H9 (cell line): ENCODE data around the gene LRRK1. TPM values are rescaled to one million over a fixed set of nuclear protein-coding genes. Genes with fewer than 3 reads are reported as not detected.
"Not testable (repeated sequence)": the region's sequence is repeated elsewhere in the genome, so short reads cannot be mapped to it uniquely, and the experiment has no call there.

ENCODE experiments used
- DNase-seq: peaks from one replicate; pipeline ENCODE4 v3.0.0-alpha.2; 2017
- H2AFZ ChIP-seq: one replicate; pipeline ENCODE4 v1.6.1; 2013; ENCODE audit warnings: mild to moderate bottlenecking, low read length, control low read depth, moderate library complexity
- H2AK5ac ChIP-seq: 2 replicates; pipeline ENCODE4 v1.6.1; 2013; ENCODE audit warnings: low read length, control low read depth, mixed read lengths; ENCODE audit not compliant: insufficient read length
- H2BK120ac ChIP-seq: one replicate; pipeline ENCODE4 v1.6.1; 2013; ENCODE audit warnings: low read depth, mild to moderate bottlenecking, low read length, control low read depth, inconsistent platforms; ENCODE audit not compliant: poor library complexity, severe bottlenecking
- H2BK12ac ChIP-seq: 2 replicates; pipeline ENCODE4 v1.6.1; 2013; ENCODE audit warnings: low read length, control low read depth, mixed read lengths, low read depth; ENCODE audit not compliant: insufficient read length
- H2BK15ac ChIP-seq: 2 replicates; pipeline ENCODE4 v1.6.1; 2013; ENCODE audit warnings: low read depth, low read length, control low read depth
- H2BK20ac ChIP-seq: one replicate; pipeline ENCODE4 v1.6.1; 2013; ENCODE audit warnings: low read depth, mild to moderate bottlenecking, low read length, control low read depth, inconsistent platforms; ENCODE audit not compliant: poor library complexity, severe bottlenecking
- H2BK5ac ChIP-seq: 2 replicates; pipeline ENCODE4 v1.6.1; 2013; ENCODE audit warnings: low read length, control low read depth, mixed read lengths; ENCODE audit not compliant: insufficient read length
- H3K14ac ChIP-seq: 2 replicates; pipeline ENCODE4 v1.6.1; 2013; ENCODE audit warnings: low read length, control low read depth; ENCODE audit not compliant: insufficient read depth
- H3K18ac ChIP-seq: 2 replicates; pipeline ENCODE4 v1.6.1; 2013; ENCODE audit warnings: low read depth, mild to moderate bottlenecking, mixed read lengths, low read length, control low read depth; ENCODE audit not compliant: insufficient read length
- H3K23ac ChIP-seq: 2 replicates; pipeline ENCODE4 v1.6.1; 2013; ENCODE audit warnings: low read length, control low read depth, mixed read lengths, low read depth; ENCODE audit not compliant: insufficient read length
- H3K23me2 ChIP-seq: 2 replicates; pipeline ENCODE4 v1.6.1; 2013; ENCODE audit warnings: low read depth, mild to moderate bottlenecking, mixed read lengths, low read length, control low read depth; ENCODE audit not compliant: insufficient read length, poor library complexity, severe bottlenecking
- H3K27ac ChIP-seq: 2 replicates; pipeline ENCODE4 v1.5.1; 2013; ENCODE audit warnings: low read length, control low read depth, mixed read lengths, low read depth; ENCODE audit not compliant: insufficient read length
- H3K27me3 ChIP-seq: 2 replicates; pipeline ENCODE4 v1.6.1; 2013; ENCODE audit warnings: low read length, control low read depth, inconsistent platforms; ENCODE audit not compliant: insufficient read depth
- H3K4ac ChIP-seq: 2 replicates; pipeline ENCODE4 v1.6.1; 2013; ENCODE audit warnings: low read depth, mild to moderate bottlenecking, control low read depth, inconsistent platforms, low read length, moderate library complexity
- H3K4me1 ChIP-seq: 2 replicates; pipeline ENCODE4 v1.6.1; 2013; ENCODE audit warnings: low read length, control low read depth, inconsistent platforms; ENCODE audit not compliant: insufficient read depth
- H3K4me2 ChIP-seq: 2 replicates; pipeline ENCODE4 v1.6.1; 2013; ENCODE audit warnings: low read length, control low read depth, mixed read lengths; ENCODE audit not compliant: insufficient read length, insufficient read depth
- H3K56ac ChIP-seq: 2 replicates; pipeline ENCODE4 v1.6.1; 2013; ENCODE audit warnings: low read depth, mild to moderate bottlenecking, mixed read lengths, low read length, control low read depth; ENCODE audit not compliant: insufficient read length
- H3K79me1 ChIP-seq: 2 replicates; pipeline ENCODE4 v1.6.1; 2013; ENCODE audit warnings: low read depth, mild to moderate bottlenecking, moderate library complexity, low read length, control low read depth, inconsistent platforms; ENCODE audit not compliant: insufficient read depth, poor library complexity, severe bottlenecking
- H3K79me2 ChIP-seq: 2 replicates; pipeline ENCODE4 v1.6.1; 2013; ENCODE audit warnings: low read length, control low read depth, inconsistent platforms; ENCODE audit not compliant: insufficient read depth
- H3K9ac ChIP-seq: 2 replicates; pipeline ENCODE4 v1.6.1; 2013; ENCODE audit warnings: low read length, control low read depth, mixed read lengths; ENCODE audit not compliant: insufficient read length; ENCODE audit errors: extremely low read depth
- H3K9me3 ChIP-seq: one replicate; pipeline ENCODE4 v1.6.1; 2013; ENCODE audit warnings: low read depth, low read length, inconsistent platforms; ENCODE audit not compliant: control insufficient read depth
- H3T11ph ChIP-seq: one replicate; pipeline ENCODE4 v1.6.1; 2013; ENCODE audit warnings: mild to moderate bottlenecking, low read length, control low read depth, inconsistent platforms
- H4K20me1 ChIP-seq: one replicate; pipeline ENCODE4 v1.6.1; 2013; ENCODE audit not compliant: control insufficient read depth, insufficient read length, insufficient read depth
- H4K5ac ChIP-seq: 2 replicates; pipeline ENCODE4 v1.6.1; 2013; ENCODE audit warnings: low read depth, mild to moderate bottlenecking, mixed read lengths, low read length, control low read depth; ENCODE audit not compliant: insufficient read length
- H4K8ac ChIP-seq: replicated peaks from 2 replicates; pipeline ENCODE4 v1.6.1; 2013; ENCODE audit warnings: low read length, control low read depth, mixed read lengths, low read depth; ENCODE audit not compliant: insufficient read length
- H4K91ac ChIP-seq: 2 replicates; pipeline ENCODE4 v1.6.1; 2013; ENCODE audit warnings: low read depth, mild to moderate bottlenecking, moderate library complexity, mixed read lengths, low read length, control low read depth; ENCODE audit not compliant: insufficient read length
- H3K27ac Mint-ChIP-seq, 3 experiments: 2 replicates in 2 of 3; 3 replicates in 1 of 3; pipeline ENCODE4 v1.8.0; 2020 to 2021; ENCODE audit warnings: mixed read lengths in 3 of 3, mild to moderate bottlenecking in 1 of 3, moderate library complexity in 1 of 3
- H3K27me3 Mint-ChIP-seq: 2 replicates; pipeline ENCODE4 v1.8.0; 2021; ENCODE audit warnings: low read depth, mild to moderate bottlenecking, moderate library complexity, mixed read lengths
- H3K36me3 Mint-ChIP-seq, 3 experiments: 2 replicates in 2 of 3; 3 replicates in 1 of 3; pipeline ENCODE4 v1.8.0; 2020 to 2021; ENCODE audit warnings: low read depth in 3 of 3, mixed read lengths in 3 of 3; ENCODE audit not compliant: insufficient read depth in 1 of 3
- H3K4me1 Mint-ChIP-seq, 2 experiments: 2 replicates each; pipeline ENCODE4 v1.8.0; 2020; ENCODE audit warnings: mixed read lengths in 2 of 2
- H3K4me3 Mint-ChIP-seq, 2 experiments: 2 replicates in 1 of 2; 3 replicates in 1 of 2; pipeline ENCODE4 v1.8.0; 2020 to 2021; ENCODE audit warnings: mild to moderate bottlenecking in 2 of 2, mixed read lengths in 2 of 2, moderate library complexity in 1 of 2
- H3K9me3 Mint-ChIP-seq, 2 experiments: 2 replicates in 1 of 2; 3 replicates in 1 of 2; pipeline ENCODE4 v1.8.0; 2020; ENCODE audit warnings: mild to moderate bottlenecking in 2 of 2, mixed read lengths in 2 of 2, moderate library complexity in 1 of 2
- WGBS: extraction: QIAGEN DNeasy Blood & Tissue Kit; methylation state at CpG from one replicate; pipeline ENCODE4 v1.1.7; 2013; ENCODE audit warnings: missing lambda C conversion rate, low lambda C conversion rate, mixed read lengths; ENCODE audit not compliant: insufficient read length; ENCODE audit errors: extremely low coverage; 5-methylcytosine and 5-hydroxymethylcytosine counted together
- total RNA-seq: library from RNA; stranded (reverse); gene quantifications from 2 replicates; pipeline ENCODE4 v1.2.1, GENCODE V29; 2021
- TF ChIP-seq, protein P1 (sequence below): fragments of 200-600 bp; sonication (generic); conservative IDR thresholded peaks from 3 replicates; pipeline ENCODE4 v1.8.0; 2021; ENCODE audit warnings: antibody characterized with exemption, mild to moderate bottlenecking

The LRRK1 gene
- total RNA-seq, 1 experiment from 2014 or later: 4.0 TPM

DNA sequence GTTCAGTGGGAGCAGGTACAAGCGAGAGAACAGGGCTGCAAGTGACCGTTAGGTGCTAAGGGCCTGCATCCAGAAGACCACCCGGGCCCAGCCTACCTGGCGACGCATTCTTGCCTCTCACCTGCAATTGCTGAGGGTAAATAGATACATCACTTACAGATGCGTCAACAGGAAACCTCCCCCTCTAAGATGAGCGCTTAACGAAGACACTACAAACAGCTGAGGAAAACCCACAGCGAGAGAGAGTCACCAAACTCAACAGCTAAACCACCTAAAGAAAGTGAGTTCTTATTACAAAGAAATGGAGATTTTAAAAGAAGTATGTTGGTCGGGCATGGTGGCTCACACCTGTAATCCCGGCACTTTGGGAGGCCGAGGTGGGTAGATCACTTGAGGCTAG, 174.8 kb downstream of the LRRK1 start:
- no peak overlapping the region for H3T11ph ChIP-seq
- H3K23ac ChIP-seq: no peak overlapping the region
- no peak overlapping the region for H2BK15ac ChIP-seq
- no peak overlapping the region for H4K8ac ChIP-seq
- no peak overlapping the region for H4K5ac ChIP-seq
- no CpG with 5 or more reads among the region's 12 CpGs for WGBS
- no peaks in the 10 kb centered on the region for H3K23me2 ChIP-seq
- H2BK20ac ChIP-seq: no peak overlapping the region
- no peak overlapping the region for H2BK120ac ChIP-seq
- H3K9me3 Mint-ChIP-seq: no peaks in the 10 kb centered on the region; a peak in 1 of 5 replicates
- H3K14ac ChIP-seq: no peak overlapping the region
- H2BK12ac ChIP-seq: no peak overlapping the region
- H3K27me3 ChIP-seq: no peaks in the 10 kb centered on the region
- TF ChIP-seq, protein P1, sequence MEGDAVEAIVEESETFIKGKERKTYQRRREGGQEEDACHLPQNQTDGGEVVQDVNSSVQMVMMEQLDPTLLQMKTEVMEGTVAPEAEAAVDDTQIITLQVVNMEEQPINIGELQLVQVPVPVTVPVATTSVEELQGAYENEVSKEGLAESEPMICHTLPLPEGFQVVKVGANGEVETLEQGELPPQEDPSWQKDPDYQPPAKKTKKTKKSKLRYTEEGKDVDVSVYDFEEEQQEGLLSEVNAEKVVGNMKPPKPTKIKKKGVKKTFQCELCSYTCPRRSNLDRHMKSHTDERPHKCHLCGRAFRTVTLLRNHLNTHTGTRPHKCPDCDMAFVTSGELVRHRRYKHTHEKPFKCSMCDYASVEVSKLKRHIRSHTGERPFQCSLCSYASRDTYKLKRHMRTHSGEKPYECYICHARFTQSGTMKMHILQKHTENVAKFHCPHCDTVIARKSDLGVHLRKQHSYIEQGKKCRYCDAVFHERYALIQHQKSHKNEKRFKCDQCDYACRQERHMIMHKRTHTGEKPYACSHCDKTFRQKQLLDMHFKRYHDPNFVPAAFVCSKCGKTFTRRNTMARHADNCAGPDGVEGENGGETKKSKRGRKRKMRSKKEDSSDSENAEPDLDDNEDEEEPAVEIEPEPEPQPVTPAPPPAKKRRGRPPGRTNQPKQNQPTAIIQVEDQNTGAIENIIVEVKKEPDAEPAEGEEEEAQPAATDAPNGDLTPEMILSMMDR: no peak
- no peak overlapping the region for H2AK5ac ChIP-seq
- H3K4me3 Mint-ChIP-seq: no peak overlapping the region
- no peak overlapping the region for H3K4me2 ChIP-seq
- no peaks in the 10 kb centered on the region for H3K79me2 ChIP-seq
- no peak overlapping the region for H3K18ac ChIP-seq
- H3K4me1 Mint-ChIP-seq: peaks cover 7 to 8% of the 10 kb centered on the region in 2 experiments
- H3K9me3 ChIP-seq: no peaks in the 10 kb centered on the region
- no peak overlapping the region for H3K56ac ChIP-seq
- H3K9ac ChIP-seq: no peak overlapping the region
- no peaks in the 10 kb centered on the region for H3K79me1 ChIP-seq
- no peak overlapping the region for H3K27ac ChIP-seq
- DNase-seq: no peak
- no peak overlapping the region for H3K4ac ChIP-seq
- H3K27ac Mint-ChIP-seq: no peak overlapping the region; a peak in 1 of 7 replicates
- H2AFZ ChIP-seq: no peak overlapping the region
- H3K4me1 ChIP-seq: no peaks in the 10 kb centered on the region
- H3K36me3 Mint-ChIP-seq: no peaks in the 10 kb centered on the region; a peak in 1 of 7 replicates
- no peak overlapping the region for H4K91ac ChIP-seq
- H3K27me3 Mint-ChIP-seq: peaks cover 7% of the 10 kb centered on the region
- H2BK5ac ChIP-seq: no peak overlapping the region
- no peaks in the 10 kb centered on the region for H4K20me1 ChIP-seq

DNA sequence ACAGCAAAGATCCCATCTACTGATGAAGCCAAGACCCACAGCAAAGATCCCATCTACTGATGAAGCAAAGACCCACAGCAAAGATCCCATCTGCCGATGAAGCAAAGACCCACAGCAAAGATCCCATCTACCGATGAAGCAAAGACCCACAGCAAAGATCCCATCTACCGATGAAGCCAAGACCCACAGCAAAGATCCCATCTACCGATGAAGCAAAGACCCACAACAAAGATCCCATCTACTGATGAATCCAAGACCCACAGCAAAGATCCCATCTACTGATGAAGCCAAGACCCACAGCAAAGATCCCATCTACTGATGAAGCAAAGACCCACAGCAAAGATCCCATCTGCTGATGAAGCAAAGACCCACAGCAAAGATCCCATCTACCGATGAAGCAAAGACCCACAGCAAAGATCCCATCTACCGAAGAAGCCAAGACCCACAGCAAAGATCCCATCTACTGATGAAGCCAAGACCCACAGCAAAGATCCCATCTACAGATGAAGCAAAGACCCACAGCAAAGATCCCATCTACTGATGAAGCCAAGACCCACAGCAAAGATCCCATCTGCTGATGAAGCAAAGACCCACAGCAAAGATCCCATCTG, 176.7 kb downstream of the LRRK1 start:
- H3K27ac Mint-ChIP-seq, H2AK5ac ChIP-seq, H3K27me3 Mint-ChIP-seq, H2BK120ac ChIP-seq, H2BK12ac ChIP-seq, H3K4me3 Mint-ChIP-seq, H3K79me2 ChIP-seq, H3K9ac ChIP-seq, H3K23ac ChIP-seq, H3K23me2 ChIP-seq, H3K56ac ChIP-seq, DNase-seq, H4K91ac ChIP-seq, H3K9me3 Mint-ChIP-seq, H3K79me1 ChIP-seq, H3K27ac ChIP-seq, H3T11ph ChIP-seq, H2BK5ac ChIP-seq, H3K14ac ChIP-seq, H3K4me1 Mint-ChIP-seq, H4K8ac ChIP-seq, H3K27me3 ChIP-seq, H3K9me3 ChIP-seq, H4K20me1 ChIP-seq, H2BK15ac ChIP-seq, H3K18ac ChIP-seq, H2BK20ac ChIP-seq, H4K5ac ChIP-seq, H3K36me3 Mint-ChIP-seq, H2AFZ ChIP-seq, H3K4me1 ChIP-seq, H3K4me2 ChIP-seq, H3K4ac ChIP-seq: not testable (repeated sequence)
- no CpG with 5 or more reads among the region's 6 CpGs for WGBS
